Measurements from ENCODE around the gene ISLR. TPM values are rescaled to one million over a fixed set of nuclear protein-coding genes. Genes with fewer than 3 reads are reported as not detected.

Gene ISLR, protein sequence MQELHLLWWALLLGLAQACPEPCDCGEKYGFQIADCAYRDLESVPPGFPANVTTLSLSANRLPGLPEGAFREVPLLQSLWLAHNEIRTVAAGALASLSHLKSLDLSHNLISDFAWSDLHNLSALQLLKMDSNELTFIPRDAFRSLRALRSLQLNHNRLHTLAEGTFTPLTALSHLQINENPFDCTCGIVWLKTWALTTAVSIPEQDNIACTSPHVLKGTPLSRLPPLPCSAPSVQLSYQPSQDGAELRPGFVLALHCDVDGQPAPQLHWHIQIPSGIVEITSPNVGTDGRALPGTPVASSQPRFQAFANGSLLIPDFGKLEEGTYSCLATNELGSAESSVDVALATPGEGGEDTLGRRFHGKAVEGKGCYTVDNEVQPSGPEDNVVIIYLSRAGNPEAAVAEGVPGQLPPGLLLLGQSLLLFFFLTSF
- 0.08 and 0.23 TPM in 2 replicates for total RNA-seq

GRCh38 chr15:74173380-74174218 is at the start of gene ISLR:
Gene ISLR (plus strand): TSS chr15:74173710. CDS start chr15:74174859, 1,149 bp downstream.

DNA sequence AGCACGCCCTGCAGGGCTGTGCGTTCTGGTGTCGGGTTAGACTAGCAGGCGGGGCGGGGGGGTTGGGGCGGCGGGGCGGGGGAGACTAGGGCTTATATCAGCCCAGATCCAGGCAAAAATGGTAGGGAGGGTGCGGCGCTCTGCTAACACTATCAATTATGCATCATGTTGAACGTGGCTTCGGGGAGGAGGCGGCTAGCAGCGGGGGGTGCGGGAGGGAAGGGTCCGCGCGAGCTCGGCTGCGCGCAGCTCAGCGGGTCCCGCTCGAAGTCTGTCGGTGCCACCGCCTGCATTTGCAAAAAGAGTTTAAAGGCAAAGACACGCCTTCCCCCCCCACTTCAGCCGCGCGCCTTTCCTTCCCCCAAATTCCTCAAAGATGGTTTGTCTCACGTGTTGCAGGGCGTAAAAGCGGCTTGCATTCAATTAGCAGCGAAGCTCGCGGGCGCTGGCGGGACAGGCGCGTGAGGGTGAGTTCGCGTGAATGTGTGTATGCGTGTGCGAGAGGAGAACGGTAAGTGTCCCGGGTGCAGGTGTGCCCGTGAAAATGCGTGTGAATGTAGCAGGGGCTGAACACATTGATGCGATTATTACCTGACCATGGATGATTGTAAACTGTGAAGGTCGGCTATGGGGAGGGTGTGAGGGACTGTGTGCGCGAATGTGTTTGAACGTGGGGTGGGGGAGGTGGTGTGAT is 43.2 kb upstream of the ISLR start, which contains the start of gene ISLR2:
ISLR2 (plus strand) TSS at position 432 of the 694 bp plus-strand sequence. CDS start 2,169 bp downstream, outside the sequence.

DNA sequence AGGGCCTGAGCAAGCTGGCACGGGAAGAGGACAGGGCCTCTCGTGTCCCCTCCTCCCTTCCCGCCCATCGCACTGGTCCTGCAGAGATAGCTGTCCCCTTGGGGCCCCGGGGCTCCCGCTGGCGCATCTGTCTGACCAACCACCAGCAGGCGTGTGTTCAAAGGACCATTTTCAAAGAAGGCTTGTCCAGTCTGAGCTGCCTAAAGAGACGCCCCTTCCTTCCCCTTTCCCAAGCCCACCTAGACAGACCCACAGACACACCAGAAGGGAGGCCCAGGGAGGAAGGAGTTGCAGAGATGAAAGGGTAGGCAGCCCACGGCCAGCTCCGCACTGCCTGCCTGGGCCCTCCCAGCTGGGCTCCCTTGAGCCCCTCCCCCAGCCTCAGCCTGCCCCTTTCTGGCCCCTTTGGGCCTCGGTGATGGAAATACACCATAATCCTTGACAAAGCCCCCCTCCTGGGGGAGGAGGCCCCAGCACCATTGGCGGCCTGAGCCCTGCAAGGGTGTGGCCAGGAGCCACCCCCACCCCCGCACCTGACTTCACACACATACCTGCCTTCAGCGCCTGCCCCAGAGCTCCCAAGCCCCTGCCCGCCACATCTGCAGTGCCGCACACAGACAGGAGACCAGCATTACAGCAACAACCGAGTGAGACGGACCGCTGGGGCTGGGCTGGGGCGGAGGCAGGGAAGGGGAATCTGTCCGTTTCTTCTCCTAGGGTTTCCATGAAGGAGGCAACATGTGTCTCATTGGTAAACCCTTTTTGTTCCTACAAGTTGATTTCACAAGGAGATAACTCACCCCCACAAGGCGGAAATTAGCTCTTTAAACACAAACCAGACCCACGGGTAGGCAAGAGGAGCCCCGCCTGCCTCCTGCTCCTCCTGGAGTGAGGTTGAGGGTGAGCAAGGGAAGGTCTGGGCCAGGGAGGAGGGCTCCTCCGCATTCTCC is 29.2 kb downstream of the ISLR start, which contains the start of gene STRA6:
STRA6 (minus strand) TSS at position 336 of the 950 bp plus-strand sequence. CDS start 520 bp downstream, outside the sequence.

Other genes with a start within 250 kb of the ISLR start
- gene LOXL1, start 247.2 kb upstream of the ISLR start, total RNA-seq = 12.8 and 16.4 TPM in 2 replicates
- 13.7 and 18.8 TPM in 2 replicates for gene STOML1, start 181.4 kb upstream of the ISLR start, total RNA-seq
- 59.3 and 60.1 TPM in 2 replicates for gene PML, start 179.0 kb upstream of the ISLR start, total RNA-seq
- gene GOLGA6A, start 91.2 kb upstream of the ISLR start, total RNA-seq = not detected in 2 replicates
- gene ISLR2, start 43.1 kb upstream of the ISLR start, total RNA-seq = 0.04 TPM in 1 of 2 replicates, not detected in the other
- gene STRA6, start 29.1 kb downstream of the ISLR start, total RNA-seq = not detected in 2 replicates
- not detected in 2 replicates for gene CCDC33, start 62.6 kb downstream of the ISLR start, total RNA-seq
- gene CYP11A1, start 193.9 kb downstream of the ISLR start, total RNA-seq = 0.16 TPM in 1 of 2 replicates, not detected in the other

Data from hair follicular keratinocyte (primary cell).